ENCODE data around the gene ARHGAP18.
A peak's percentile ranks its signal among the peaks of the same experiment; 100 is the strongest.

The ARHGAP18 gene

GRCh38 chr6:129628101-129628815, 81.7 kb downstream of the ARHGAP18 start:
- POLR2A ChIA-PET = no interaction called here
- H3K4me1 ChIP-seq (ENCODE audit: control extremely low read depth in 1 of 4, control insufficient read depth in 4 of 4, insufficient read depth in 4 of 4, low read length in 3 of 4) = no peaks in the 10 kb centered on the region
- H3K36me3 ChIP-seq (ENCODE audit: control insufficient read depth in 4 of 4, insufficient read depth in 4 of 4, low read length in 3 of 4) = peaks cover 0 to 4% (median 2%) of the 10 kb centered on the region in 4 experiments
- no peak overlapping the region for H3K27ac ChIP-seq (ENCODE audit: insufficient read depth in 1 of 2, low read depth in 1 of 2, low read length in 2 of 2, poor library complexity in 1 of 2, severe bottlenecking in 2 of 2)
- 100% methylated on average over 1 of the region's 2 CpGs for WGBS (ENCODE audit: insufficient coverage)
- no peaks in the 10 kb centered on the region for H3K9me3 ChIP-seq (ENCODE audit: control extremely low read depth in 1 of 5, control insufficient read depth in 4 of 5, insufficient read depth in 2 of 5, low read depth in 1 of 5, low read length in 4 of 5)
- no peak overlapping the region for H3K4me3 ChIP-seq (ENCODE audit: control insufficient read depth in 1 of 7, extremely low read depth in 1 of 7, insufficient read depth in 4 of 7, low read depth in 2 of 7, low read length in 6 of 7)
- H3K27me3 ChIP-seq (replicated peaks in 2 of 5; ENCODE audit: control insufficient read depth in 4 of 5, insufficient read depth in 5 of 5, low read length in 4 of 5) = no peaks in the 10 kb centered on the region
- CTCF ChIA-PET = no interaction called here
- no peak for DNase-seq

DNA sequence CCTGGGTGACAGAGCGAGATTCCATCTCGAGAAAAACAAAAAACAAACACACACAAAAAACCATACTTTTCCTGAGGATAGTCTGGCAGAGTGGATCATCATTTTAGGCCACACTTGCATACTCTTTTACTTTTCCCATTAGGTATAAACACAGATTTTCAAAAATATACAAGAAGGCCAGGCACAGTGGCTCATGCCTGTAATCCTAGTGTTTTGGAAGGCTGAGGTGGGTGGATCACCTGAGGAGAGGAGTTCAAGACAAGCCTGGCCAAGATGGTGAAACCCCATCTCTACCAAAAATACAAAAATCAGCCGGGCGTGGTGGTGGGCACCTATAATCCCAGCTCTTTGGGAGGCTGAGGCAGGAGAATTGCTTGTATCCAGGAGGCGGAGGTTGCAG, 85.5 kb downstream of the ARHGAP18 start:
- DNase-seq = no peak
- no peak overlapping the region for H3K4me3 ChIP-seq (ENCODE audit: control insufficient read depth in 1 of 7, extremely low read depth in 1 of 7, insufficient read depth in 4 of 7, low read depth in 2 of 7, low read length in 6 of 7)
- H3K9me3 ChIP-seq (ENCODE audit: control extremely low read depth in 1 of 5, control insufficient read depth in 4 of 5, insufficient read depth in 2 of 5, low read depth in 1 of 5, low read length in 4 of 5) = no peaks in the 10 kb centered on the region
- no peaks in the 10 kb centered on the region for H3K27me3 ChIP-seq (replicated peaks in 2 of 5; ENCODE audit: control insufficient read depth in 4 of 5, insufficient read depth in 5 of 5, low read length in 4 of 5)
- WGBS (ENCODE audit: insufficient coverage) = no CpG with 5 or more reads among the region's 5 CpGs
- ChIA-PET CTCF (no interaction called here), POLR2A (no interaction called here)
- no peaks in the 10 kb centered on the region for H3K4me1 ChIP-seq (ENCODE audit: control extremely low read depth in 1 of 4, control insufficient read depth in 4 of 4, insufficient read depth in 4 of 4, low read length in 3 of 4)
- no peak overlapping the region for H3K27ac ChIP-seq (ENCODE audit: insufficient read depth in 1 of 2, low read depth in 1 of 2, low read length in 2 of 2, poor library complexity in 1 of 2, severe bottlenecking in 2 of 2)
- H3K36me3 ChIP-seq (ENCODE audit: control insufficient read depth in 4 of 4, insufficient read depth in 4 of 4, low read length in 3 of 4) = peaks cover 0 to 4% (median 2%) of the 10 kb centered on the region in 4 experiments

DNA sequence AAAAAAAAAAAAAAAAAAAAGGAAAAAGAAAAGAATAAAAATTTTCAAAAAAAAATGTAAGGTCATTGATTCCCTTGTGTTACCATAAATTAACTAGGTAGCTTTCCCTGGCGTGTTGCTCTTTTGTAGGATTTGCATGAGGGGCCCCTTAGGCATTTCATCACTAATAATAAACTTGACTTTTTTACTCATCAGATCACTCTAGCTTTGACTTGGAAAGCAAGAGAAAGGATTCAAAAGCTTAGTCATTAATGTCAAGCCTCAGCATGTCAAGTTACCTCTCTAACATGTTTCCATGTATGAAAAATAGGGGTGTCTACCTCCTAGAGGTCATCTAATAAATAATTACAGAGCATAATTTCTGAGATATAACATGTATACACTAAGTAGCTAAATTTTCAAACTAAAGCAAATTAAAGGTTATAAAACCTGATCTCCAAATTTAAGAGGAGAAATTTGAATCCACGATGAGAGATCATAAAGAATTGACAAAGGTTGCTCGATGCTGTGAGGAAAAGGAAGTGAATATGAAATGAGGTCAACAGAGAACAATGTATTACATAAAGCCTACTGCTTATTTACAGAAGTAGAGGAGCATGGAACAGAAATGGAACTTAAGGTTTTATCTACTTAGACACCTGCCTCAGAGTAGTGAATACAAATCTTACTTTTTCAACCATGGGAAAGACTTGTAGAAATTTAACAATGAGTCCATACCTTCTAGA, 86.8 kb downstream of the ARHGAP18 start:
- H3K4me1 ChIP-seq (ENCODE audit: control extremely low read depth in 1 of 4, control insufficient read depth in 4 of 4, insufficient read depth in 4 of 4, low read length in 3 of 4) = no peaks in the 10 kb centered on the region
- no peaks in the 10 kb centered on the region for H3K9me3 ChIP-seq (ENCODE audit: control extremely low read depth in 1 of 5, control insufficient read depth in 4 of 5, insufficient read depth in 2 of 5, low read depth in 1 of 5, low read length in 4 of 5)
- CTCF ChIA-PET = interaction anchor here (1.3 to 2.8 kb wide), 3 partner anchors 9 to 106 kb away, joined by 5 to 8 read pairs (median 6); no protein-coding TSS in a partner anchor
- no peak overlapping the region for H3K27ac ChIP-seq (ENCODE audit: insufficient read depth in 1 of 2, low read depth in 1 of 2, low read length in 2 of 2, poor library complexity in 1 of 2, severe bottlenecking in 2 of 2)
- POLR2A ChIA-PET = interaction anchor here (0.7 kb wide), 1 partner anchor 398 kb away, joined by 3 read pairs; no protein-coding TSS in a partner anchor
- no peaks in the 10 kb centered on the region for H3K27me3 ChIP-seq (replicated peaks in 2 of 5; ENCODE audit: control insufficient read depth in 4 of 5, insufficient read depth in 5 of 5, low read length in 4 of 5)
- H3K36me3 ChIP-seq (ENCODE audit: control insufficient read depth in 4 of 4, insufficient read depth in 4 of 4, low read length in 3 of 4) = peaks cover 0 to 6% (median 0%) of the 10 kb centered on the region in 4 experiments
- DNase-seq = no peak
- H3K4me3 ChIP-seq (ENCODE audit: control insufficient read depth in 1 of 7, extremely low read depth in 1 of 7, insufficient read depth in 4 of 7, low read depth in 2 of 7, low read length in 6 of 7) = no peak overlapping the region
- no CpG with 5 or more reads among the region's 3 CpGs for WGBS (ENCODE audit: insufficient coverage)

- ChIA-PET POLR2A (no interaction called here), CTCF (interaction anchor here (1.0 to 2.8 kb wide), 3 partner anchors 21 to 108 kb away, joined by 3 to 8 read pairs (median 6); no protein-coding TSS in a partner anchor)
- no peak overlapping the region for H3K27ac ChIP-seq (ENCODE audit: insufficient read depth in 1 of 2, low read depth in 1 of 2, low read length in 2 of 2, poor library complexity in 1 of 2, severe bottlenecking in 2 of 2)
- no peaks in the 10 kb centered on the region for H3K9me3 ChIP-seq (ENCODE audit: control extremely low read depth in 1 of 5, control insufficient read depth in 4 of 5, insufficient read depth in 2 of 5, low read depth in 1 of 5, low read length in 4 of 5)
- H3K36me3 ChIP-seq (ENCODE audit: control insufficient read depth in 4 of 4, insufficient read depth in 4 of 4, low read length in 3 of 4) = peaks cover 0 to 6% (median 0%) of the 10 kb centered on the region in 4 experiments
- WGBS (ENCODE audit: insufficient coverage) = 92% methylated on average over 2 of the region's 4 CpGs
- no peak overlapping the region for H3K4me3 ChIP-seq (ENCODE audit: control insufficient read depth in 1 of 7, extremely low read depth in 1 of 7, insufficient read depth in 4 of 7, low read depth in 2 of 7, low read length in 6 of 7)
- H3K27me3 ChIP-seq (replicated peaks in 2 of 5; ENCODE audit: control insufficient read depth in 4 of 5, insufficient read depth in 5 of 5, low read length in 4 of 5) = no peaks in the 10 kb centered on the region
- DNase-seq = peak; percentile 36 to 58 (median 55)
- H3K4me1 ChIP-seq (ENCODE audit: control extremely low read depth in 1 of 4, control insufficient read depth in 4 of 4, insufficient read depth in 4 of 4, low read length in 3 of 4) = no peaks in the 10 kb centered on the region
These were observed 88.7 kb downstream of the ARHGAP18 start for GRCh38 chr6:129621252-129621651.

- ChIA-PET CTCF (interaction anchor here (0.9 kb wide), 1 partner anchor 10 kb away, joined by 3 read pairs; no protein-coding TSS in a partner anchor), POLR2A (no interaction called here)
- DNase-seq = no peak
- no peak overlapping the region for H3K27ac ChIP-seq (ENCODE audit: insufficient read depth in 1 of 2, low read depth in 1 of 2, low read length in 2 of 2, poor library complexity in 1 of 2, severe bottlenecking in 2 of 2)
- no peaks in the 10 kb centered on the region for H3K27me3 ChIP-seq (replicated peaks in 2 of 5; ENCODE audit: control insufficient read depth in 4 of 5, insufficient read depth in 5 of 5, low read length in 4 of 5)
- H3K4me1 ChIP-seq (ENCODE audit: control extremely low read depth in 1 of 4, control insufficient read depth in 4 of 4, insufficient read depth in 4 of 4, low read length in 3 of 4) = no peaks in the 10 kb centered on the region
- H3K9me3 ChIP-seq (ENCODE audit: control extremely low read depth in 1 of 5, control insufficient read depth in 4 of 5, insufficient read depth in 2 of 5, low read depth in 1 of 5, low read length in 4 of 5) = no peaks in the 10 kb centered on the region
- H3K36me3 ChIP-seq (ENCODE audit: control insufficient read depth in 4 of 4, insufficient read depth in 4 of 4, low read length in 3 of 4) = peaks cover 0 to 6% (median under 1%) of the 10 kb centered on the region in 4 experiments
- H3K4me3 ChIP-seq (ENCODE audit: control insufficient read depth in 1 of 7, extremely low read depth in 1 of 7, insufficient read depth in 4 of 7, low read depth in 2 of 7, low read length in 6 of 7) = no peak overlapping the region
These were observed 89.8 kb downstream of the ARHGAP18 start for GRCh38 chr6:129620234-129620610.

DNA sequence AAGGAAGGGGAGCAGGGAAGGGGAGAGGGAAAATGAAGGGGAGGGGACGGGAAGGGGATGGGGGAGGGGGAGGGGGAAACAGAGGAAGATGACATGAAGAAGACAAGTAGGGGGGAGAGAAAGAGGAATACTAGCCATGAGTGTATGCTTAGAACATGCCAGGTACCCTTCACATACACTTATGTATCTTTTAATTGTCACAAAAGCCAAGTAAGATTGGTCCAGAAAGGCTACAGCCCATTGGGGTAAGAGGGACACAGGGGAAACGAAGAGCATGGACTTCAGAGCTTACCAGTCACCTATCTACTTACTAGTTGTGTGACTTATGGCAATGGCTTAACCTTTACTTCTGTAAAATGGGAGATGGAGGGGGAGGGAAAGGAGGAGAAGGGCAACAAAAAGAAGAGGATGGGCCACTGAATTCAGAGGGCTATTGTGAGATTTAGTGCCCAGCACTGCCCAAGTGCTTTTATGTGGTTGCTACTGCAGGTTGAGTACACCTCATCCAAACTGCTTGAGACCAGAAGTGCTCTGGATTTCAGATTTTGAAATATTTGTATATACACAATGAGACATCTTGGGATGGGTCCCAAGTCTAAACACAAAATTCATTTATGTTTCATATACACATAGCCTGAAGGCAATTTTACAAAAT, 90.3 kb downstream of the ARHGAP18 start:
- H3K9me3 ChIP-seq (ENCODE audit: control extremely low read depth in 1 of 5, control insufficient read depth in 4 of 5, insufficient read depth in 2 of 5, low read depth in 1 of 5, low read length in 4 of 5) = no peaks in the 10 kb centered on the region
- no CpG with 5 or more reads among the region's 2 CpGs for WGBS (ENCODE audit: insufficient coverage)
- peak in 1 of 3 donors; percentile 33 for DNase-seq
- no peaks in the 10 kb centered on the region for H3K4me1 ChIP-seq (ENCODE audit: control extremely low read depth in 1 of 4, control insufficient read depth in 4 of 4, insufficient read depth in 4 of 4, low read length in 3 of 4)
- no peaks in the 10 kb centered on the region for H3K27me3 ChIP-seq (replicated peaks in 2 of 5; ENCODE audit: control insufficient read depth in 4 of 5, insufficient read depth in 5 of 5, low read length in 4 of 5)
- POLR2A ChIA-PET = no interaction called here
- CTCF ChIA-PET = interaction anchor here (0.9 kb wide), 1 partner anchor 10 kb away, joined by 3 read pairs; no protein-coding TSS in a partner anchor
- no peak overlapping the region for H3K27ac ChIP-seq (ENCODE audit: insufficient read depth in 1 of 2, low read depth in 1 of 2, low read length in 2 of 2, poor library complexity in 1 of 2, severe bottlenecking in 2 of 2)
- H3K4me3 ChIP-seq (ENCODE audit: control insufficient read depth in 1 of 7, extremely low read depth in 1 of 7, insufficient read depth in 4 of 7, low read depth in 2 of 7, low read length in 6 of 7) = no peak overlapping the region
- H3K36me3 ChIP-seq (ENCODE audit: control insufficient read depth in 4 of 4, insufficient read depth in 4 of 4, low read length in 3 of 4) = peaks cover 0 to 8% (median under 1%) of the 10 kb centered on the region in 4 experiments

GRCh38 chr6:129617986-129618385, 92.0 kb downstream of the ARHGAP18 start:
- ChIA-PET POLR2A (no interaction called here), CTCF (no interaction called here)
- no peaks in the 10 kb centered on the region for H3K9me3 ChIP-seq (ENCODE audit: control extremely low read depth in 1 of 5, control insufficient read depth in 4 of 5, insufficient read depth in 2 of 5, low read depth in 1 of 5, low read length in 4 of 5)
- H3K36me3 ChIP-seq (ENCODE audit: control insufficient read depth in 4 of 4, insufficient read depth in 4 of 4, low read length in 3 of 4) = peaks cover 0 to 5% (median under 1%) of the 10 kb centered on the region in 4 experiments
- H3K4me1 ChIP-seq (ENCODE audit: control extremely low read depth in 1 of 4, control insufficient read depth in 4 of 4, insufficient read depth in 4 of 4, low read length in 3 of 4) = no peaks in the 10 kb centered on the region
- no peaks in the 10 kb centered on the region for H3K27me3 ChIP-seq (replicated peaks in 2 of 5; ENCODE audit: control insufficient read depth in 4 of 5, insufficient read depth in 5 of 5, low read length in 4 of 5)
- H3K27ac ChIP-seq (ENCODE audit: insufficient read depth in 1 of 2, low read depth in 1 of 2, low read length in 2 of 2, poor library complexity in 1 of 2, severe bottlenecking in 2 of 2) = no peak overlapping the region
- H3K4me3 ChIP-seq (ENCODE audit: control insufficient read depth in 1 of 7, extremely low read depth in 1 of 7, insufficient read depth in 4 of 7, low read depth in 2 of 7, low read length in 6 of 7) = no peak overlapping the region
- no peak for DNase-seq

All from common myeloid progenitor, CD34-positive (primary cell).